GM21381 (cell line): Measurements from ENCODE around the gene SCN4A.

Experiments used
- ATAC-seq: cut with Tn5 transposase; IDR thresholded peaks from one replicate; pipeline ENCODE4 v1.9.1; 2021; ENCODE audit warnings: mild to moderate bottlenecking, moderate library complexity; ENCODE audit not compliant: unreplicated experiment

SCN4A gene

DNA sequence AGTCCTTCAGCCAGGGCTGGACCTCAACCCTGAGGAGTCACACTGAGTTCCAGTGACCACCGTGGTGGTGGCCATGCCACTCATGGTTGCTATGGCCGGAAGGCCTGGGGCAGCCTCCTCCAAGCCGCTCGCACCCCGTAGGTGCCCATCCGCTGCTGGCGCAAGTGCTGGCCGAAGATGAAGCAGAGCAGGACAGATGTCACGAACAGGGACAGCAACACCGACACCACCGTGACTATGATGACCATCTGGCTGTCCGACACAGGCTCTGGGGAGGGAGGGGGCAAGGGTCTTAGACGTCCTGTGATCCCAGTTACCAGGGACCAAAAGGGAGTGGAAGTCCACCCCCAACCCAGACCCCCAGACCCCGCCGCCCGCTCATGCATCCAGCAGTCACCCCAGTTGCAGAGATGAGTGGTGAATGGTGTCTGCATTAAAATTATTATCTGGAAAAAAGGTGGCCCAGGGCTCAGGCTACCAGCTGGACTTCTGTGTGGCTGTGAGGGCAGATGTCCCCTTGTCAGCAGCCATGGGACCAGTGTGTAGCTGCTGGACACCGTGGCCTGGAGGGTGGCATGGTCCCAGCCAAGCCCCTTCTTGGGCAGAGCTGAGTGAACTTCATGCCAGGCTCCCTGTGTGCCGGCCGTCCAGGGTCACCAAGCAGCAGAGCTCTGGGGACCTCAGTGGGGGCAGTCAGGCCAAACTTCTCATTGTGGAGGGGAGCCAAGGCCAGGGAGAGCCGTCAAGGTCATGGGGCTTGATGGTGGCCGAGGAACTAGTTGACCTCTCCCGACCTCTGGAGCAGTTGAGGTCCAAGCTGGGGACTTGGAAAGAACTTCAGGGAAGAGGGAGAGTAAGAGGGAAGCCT lies 30.2 kb upstream of the SCN4A start:
- no peak for ATAC-seq

DNA sequence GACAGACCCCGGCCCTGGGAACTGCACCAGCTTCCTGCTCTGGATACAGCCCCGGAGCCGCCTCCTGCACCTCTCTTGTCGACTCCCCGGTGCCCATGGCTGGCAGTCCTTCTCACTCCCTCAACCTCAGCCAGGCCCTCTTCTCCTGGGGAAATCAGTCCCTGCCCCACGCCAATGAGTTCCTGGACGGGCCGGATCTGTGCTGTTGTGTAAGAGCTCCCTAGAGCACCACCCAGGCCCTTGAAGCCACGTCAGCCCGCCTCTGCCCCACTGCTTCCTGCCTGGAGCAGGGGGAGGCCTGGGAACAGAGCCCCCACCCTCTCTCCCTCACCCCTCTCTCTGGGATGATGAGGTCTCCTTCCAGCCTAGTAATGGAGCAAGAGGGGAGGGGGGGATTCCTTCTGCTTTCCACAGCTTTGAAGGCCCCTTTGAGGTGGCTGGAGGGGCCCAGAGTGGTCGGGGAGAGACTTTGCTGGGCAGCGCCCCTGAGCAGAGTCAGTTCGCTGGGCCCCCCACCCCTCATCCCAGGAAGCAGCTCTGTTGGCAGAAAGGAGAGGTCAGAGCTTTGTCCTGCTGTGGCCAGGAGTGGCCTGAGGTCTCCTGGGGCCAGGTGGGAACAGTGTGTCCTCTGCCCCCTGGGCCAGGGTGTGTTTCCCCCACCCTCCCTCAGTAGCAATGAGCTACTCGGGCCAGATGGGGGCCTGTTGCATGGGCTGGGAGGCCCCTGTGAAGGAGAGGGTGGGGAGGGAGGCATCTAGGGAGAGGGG lies 29.2 kb upstream of the SCN4A start:
- no peak for ATAC-seq

- no peak for ATAC-seq
These were observed 28.4 kb upstream of the SCN4A start for GRCh38 chr17:64001091-64001579.

GRCh38 chr17:63999680-64000531 lies 27.2 kb upstream of the SCN4A start:
- ATAC-seq, result no peak

DNA sequence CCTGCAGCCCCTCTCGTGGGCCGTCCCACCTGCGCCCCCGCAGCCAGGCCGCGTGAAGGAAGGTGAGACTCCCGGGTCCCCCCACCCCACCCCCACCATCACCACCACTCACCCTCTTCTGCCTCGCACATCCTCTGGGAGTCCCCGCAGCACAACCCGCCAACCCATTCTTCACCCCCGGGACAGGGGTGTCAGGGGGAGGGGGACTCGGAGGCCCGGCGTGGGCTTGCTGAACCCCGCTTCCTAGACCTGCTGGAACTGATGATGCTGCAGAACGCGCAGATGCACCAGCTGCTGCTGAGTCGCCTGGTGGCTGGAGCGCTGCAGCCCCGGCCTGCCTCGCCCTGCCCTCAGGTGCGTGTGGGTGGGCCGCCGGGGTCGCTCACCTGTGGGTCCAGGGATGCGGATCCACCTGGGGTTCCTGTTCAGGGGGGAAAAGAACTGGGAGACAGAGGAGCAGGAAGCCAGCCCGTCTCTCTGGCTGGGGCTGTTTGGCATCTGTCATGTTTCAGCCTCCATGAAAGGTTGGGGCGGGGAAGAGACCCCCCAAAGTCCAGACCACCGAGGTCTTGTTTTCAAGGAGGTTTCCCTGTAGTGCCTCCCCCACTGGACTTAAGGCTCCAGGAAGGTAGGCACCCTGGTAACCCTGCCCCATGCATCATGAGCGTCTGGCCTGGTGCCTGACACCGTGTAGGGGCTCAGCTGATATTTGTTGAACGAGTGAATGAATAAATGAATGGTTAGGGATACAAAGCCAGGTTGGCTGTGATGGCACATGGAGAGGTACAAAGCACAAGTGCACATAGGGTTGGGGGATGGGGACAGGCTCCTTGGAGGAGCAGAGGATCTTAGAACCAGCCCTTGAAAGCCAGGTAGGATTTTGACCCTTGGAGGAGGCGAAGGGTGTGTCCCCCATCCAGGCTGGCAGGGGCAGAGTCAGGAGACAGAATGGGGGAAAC lies 26.3 kb upstream of the SCN4A start:
- ATAC-seq, result no peak

- peak; percentile 75 for ATAC-seq
These were observed 25.5 kb upstream of the SCN4A start, which contains the start of gene PRR29 for GRCh38 chr17:63998050-63998720. PRR29 (plus strand) TSS chr17:63998351; CDS start chr17:63998365, 14 bp downstream.

- no peak for ATAC-seq
These were observed 24.8 kb upstream of the SCN4A start for GRCh38 chr17:63997341-63998048.

GRCh38 chr17:63996430-63997182 lies 23.9 kb upstream of the SCN4A start:
- ATAC-seq, result no peak

DNA sequence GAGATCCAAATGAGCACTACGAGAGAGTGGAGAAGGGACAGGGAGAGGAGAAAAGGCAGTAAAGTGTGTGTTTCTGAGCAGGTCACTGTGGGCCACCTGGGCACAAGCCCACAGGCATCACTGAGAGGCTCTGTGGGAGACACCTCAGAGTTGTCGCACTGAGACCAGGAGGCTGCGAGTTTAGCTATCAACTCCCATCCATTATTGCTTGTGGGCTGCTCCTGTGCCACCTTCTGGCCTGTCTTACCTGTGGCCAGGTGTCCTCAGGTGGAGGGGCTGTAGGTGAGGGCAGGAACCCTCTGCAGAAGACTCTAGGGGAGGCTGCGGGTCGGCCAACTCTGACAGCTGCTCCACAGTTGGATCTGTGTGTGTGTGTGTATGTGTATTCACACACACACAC lies 22.9 kb upstream of the SCN4A start:
- ATAC-seq, result no peak

DNA sequence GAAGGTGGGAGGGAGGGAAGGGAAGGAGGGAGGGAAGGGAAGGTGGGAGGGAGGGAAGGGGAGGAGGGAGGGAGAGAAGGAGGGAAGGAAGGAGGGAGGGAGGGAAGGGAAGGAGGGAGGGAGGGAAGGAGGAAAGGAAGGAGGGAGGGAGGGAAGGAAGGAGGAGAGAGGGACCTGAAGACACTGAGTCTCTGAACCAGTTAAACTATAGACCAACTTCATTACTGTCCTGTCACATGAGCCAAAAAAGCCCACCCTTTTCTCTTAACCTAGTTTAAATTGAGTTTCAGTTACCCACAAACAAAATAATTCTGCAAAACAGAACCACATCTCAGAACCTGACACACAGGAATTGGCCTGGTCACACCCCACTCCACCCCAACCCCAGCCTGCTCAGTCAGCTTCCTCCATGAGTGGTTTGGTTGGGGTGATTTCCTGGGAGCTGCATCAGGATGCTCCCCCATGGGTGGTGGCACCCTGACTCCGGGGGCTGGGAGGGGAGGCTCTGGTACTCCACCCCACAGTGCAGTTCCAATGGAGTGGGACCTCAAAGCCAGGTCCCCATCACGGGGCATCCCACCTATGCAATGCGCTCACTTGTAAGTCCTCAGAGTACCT lies 20.8 kb upstream of the SCN4A start:
- ATAC-seq, result no peak

DNA sequence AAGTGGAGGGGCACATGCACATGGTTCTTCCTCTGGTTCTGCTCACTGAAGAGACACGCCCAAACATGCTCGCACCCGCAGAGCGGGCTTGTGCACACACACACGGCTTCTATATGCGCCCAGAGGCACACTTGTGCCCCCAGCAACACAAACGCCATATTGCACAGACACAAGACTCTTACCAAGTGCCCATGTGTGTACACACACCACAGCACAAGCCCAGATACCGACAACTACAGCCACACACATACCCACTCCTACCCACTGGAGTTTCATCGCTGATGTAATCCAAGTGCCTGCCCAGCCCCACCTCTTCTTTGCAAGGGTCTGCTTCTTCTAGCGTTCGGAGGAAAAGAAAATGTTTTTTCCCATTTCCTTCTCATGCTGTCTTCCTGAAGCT lies 18.9 kb upstream of the SCN4A start:
- ATAC-seq, result no peak

GRCh38 chr17:63989622-63990345 lies 17.1 kb upstream of the SCN4A start:
- ATAC-seq, result no peak

GRCh38 chr17:63988741-63989621 lies 16.3 kb upstream of the SCN4A start:
- ATAC-seq, result no peak

DNA sequence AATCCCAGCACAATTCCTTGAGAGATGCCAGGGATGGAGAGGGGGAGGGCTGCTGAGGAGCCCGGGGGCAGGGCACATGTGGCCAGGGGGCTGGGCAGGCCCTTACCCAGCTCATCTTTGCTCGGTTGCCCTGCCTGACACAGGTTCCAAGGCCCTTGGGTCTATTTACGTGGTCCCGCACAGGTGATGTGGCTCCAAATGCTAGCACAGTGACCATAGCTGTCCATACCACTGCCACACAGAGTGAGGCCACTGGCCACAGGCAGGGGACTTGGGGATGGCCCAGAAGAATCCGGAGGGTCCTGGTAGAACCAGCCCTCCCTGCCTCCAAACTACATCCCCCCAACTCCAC lies 15.4 kb upstream of the SCN4A start:
- no peak for ATAC-seq

- no peak for ATAC-seq
These were observed 14.8 kb upstream of the SCN4A start for GRCh38 chr17:63987221-63988126.
